Large intestine (tissue), 3 donors: Measurements from ENCODE around the gene LRFN2. TPM values are rescaled to one million over a fixed set of nuclear protein-coding genes. Genes with fewer than 3 reads are reported as not detected.
A peak's percentile ranks its signal among the peaks of the same experiment; 100 is the strongest.

Source experiments
- DNase-seq, 2 donors: peaks; one replicate each; pipeline versions ENCODE4 v3.0.0 to v3.0.0-alpha.2; 2013
- H3K27ac ChIP-seq: one replicate; pipeline ENCODE4 v1.5.1; 2013; ENCODE audit warnings: low read length
- H3K27me3 ChIP-seq: 2 replicates; pipeline ENCODE4 v1.6.1; 2013; ENCODE audit warnings: low read length; ENCODE audit not compliant: control insufficient read depth, insufficient read depth
- H3K36me3 ChIP-seq: 2 replicates; pipeline ENCODE4 v1.6.1; 2013; ENCODE audit warnings: low read length; ENCODE audit not compliant: control insufficient read depth, insufficient read depth
- H3K4me1 ChIP-seq: one replicate; pipeline ENCODE4 v1.6.1; 2013; ENCODE audit warnings: low read length; ENCODE audit not compliant: control insufficient read depth, insufficient read depth
- H3K4me3 ChIP-seq: one replicate; pipeline ENCODE4 v1.5.1; 2013; ENCODE audit warnings: low read length
- H3K9me3 ChIP-seq: one replicate; pipeline ENCODE4 v1.6.1; 2013; ENCODE audit warnings: mild to moderate bottlenecking, low read depth, low read length, moderate library complexity; ENCODE audit not compliant: control insufficient read depth
- WGBS: methylation state at CpG from one replicate; pipeline ENCODE4 v1.1.5; 2013; ENCODE audit warnings: low lambda C conversion rate; ENCODE audit not compliant: insufficient coverage; 5-methylcytosine and 5-hydroxymethylcytosine counted together
- polyA plus RNA-seq: library from polyadenylated mRNA; unstranded; fragments of 120-200 nt; gene quantifications from one replicate; pipeline ENCODE4 v1.2.1, GENCODE V29; 2013

The LRFN2 gene
- polyA plus RNA-seq, 1 donor: 0.76 TPM

- H3K4me3 ChIP-seq: no peak overlapping the region
- no peaks in the 10 kb centered on the region for H3K27me3 ChIP-seq
- H3K4me1 ChIP-seq: no peaks in the 10 kb centered on the region
- H3K9me3 ChIP-seq: no peaks in the 10 kb centered on the region
- no peaks in the 10 kb centered on the region for H3K36me3 ChIP-seq
- WGBS: no CpG with 5 or more reads among the region's 8 CpGs
- DNase-seq: no peak
- H3K27ac ChIP-seq: no peak overlapping the region
These were observed 17.8 kb downstream of the LRFN2 start for GRCh38 chr6:40569162-40569910.

- WGBS: 56% methylated on average over 1 of the region's 6 CpGs
- no peaks in the 10 kb centered on the region for H3K9me3 ChIP-seq
These were observed 19.0 kb downstream of the LRFN2 start for GRCh38 chr6:40568062-40568708.

GRCh38 chr6:40563111-40563510 is 24.1 kb downstream of the LRFN2 start:
- no CpG with 5 or more reads among the region's 5 CpGs for WGBS
- no peaks in the 10 kb centered on the region for H3K36me3 ChIP-seq
- H3K4me3 ChIP-seq: no peak overlapping the region
- H3K27ac ChIP-seq: no peak overlapping the region
- H3K9me3 ChIP-seq: no peaks in the 10 kb centered on the region
- peaks cover 5% of the 10 kb centered on the region for H3K27me3 ChIP-seq
- no peaks in the 10 kb centered on the region for H3K4me1 ChIP-seq
- no peak for DNase-seq

More at GRCh38 chr6:40568062-40568708, 19.0 kb downstream of the LRFN2 start:
- no peaks in the 10 kb centered on the region for H3K4me1 ChIP-seq
- no peak for DNase-seq
- no peaks in the 10 kb centered on the region for H3K36me3 ChIP-seq
- no peak overlapping the region for H3K27ac ChIP-seq
- H3K4me3 ChIP-seq: no peak overlapping the region
- H3K27me3 ChIP-seq: no peaks in the 10 kb centered on the region

- no CpG with 5 or more reads among the region's 4 CpGs for WGBS
- H3K36me3 ChIP-seq: no peaks in the 10 kb centered on the region
- no peak for DNase-seq
- peaks cover 9% of the 10 kb centered on the region for H3K27me3 ChIP-seq
- H3K27ac ChIP-seq: no peak overlapping the region
- no peaks in the 10 kb centered on the region for H3K9me3 ChIP-seq
- no peak overlapping the region for H3K4me3 ChIP-seq
- H3K4me1 ChIP-seq: no peaks in the 10 kb centered on the region
These were observed 28.1 kb downstream of the LRFN2 start for GRCh38 chr6:40559056-40559455.

- Histone ChIP-seq H3K4me1 (no peaks in the 10 kb centered on the region), H3K36me3 (no peaks in the 10 kb centered on the region), H3K4me3 (no peak overlapping the region), H3K27ac (no peak overlapping the region), H3K27me3 (peaks cover 11% of the 10 kb centered on the region), H3K9me3 (no peaks in the 10 kb centered on the region)
- no CpG with 5 or more reads among the region's 3 CpGs for WGBS
- no peak for DNase-seq
These were observed 29.1 kb downstream of the LRFN2 start for GRCh38 chr6:40558102-40558501.

- DNase-seq: no peak
- WGBS: no CpG with 5 or more reads among the region's 7 CpGs
These were observed 30.3 kb downstream of the LRFN2 start for GRCh38 chr6:40556881-40557280.

GRCh38 chr6:40556023-40556422 is 31.1 kb downstream of the LRFN2 start:
- no CpG with 5 or more reads among the region's 5 CpGs for WGBS
- no peaks in the 10 kb centered on the region for H3K9me3 ChIP-seq
- H3K4me1 ChIP-seq: no peaks in the 10 kb centered on the region
- H3K27me3 ChIP-seq: peaks cover 11% of the 10 kb centered on the region
- H3K27ac ChIP-seq: no peak overlapping the region
- H3K4me3 ChIP-seq: no peak overlapping the region
- H3K36me3 ChIP-seq: no peaks in the 10 kb centered on the region
- no peak for DNase-seq

More at GRCh38 chr6:40556881-40557280, 30.3 kb downstream of the LRFN2 start:
- Histone ChIP-seq H3K36me3 (no peaks in the 10 kb centered on the region), H3K4me3 (no peak overlapping the region), H3K9me3 (no peaks in the 10 kb centered on the region), H3K27ac (no peak overlapping the region), H3K4me1 (no peaks in the 10 kb centered on the region), H3K27me3 (peaks cover 11% of the 10 kb centered on the region)

GRCh38 chr6:40555092-40555491 is 32.1 kb downstream of the LRFN2 start:
- H3K4me3 ChIP-seq: no peak overlapping the region
- no peak for DNase-seq

GRCh38 chr6:40552941-40553340 is 34.2 kb downstream of the LRFN2 start:
- Histone ChIP-seq H3K27me3 (peaks cover 5% of the 10 kb centered on the region), H3K4me1 (no peaks in the 10 kb centered on the region), H3K9me3 (no peaks in the 10 kb centered on the region), H3K4me3 (no peak overlapping the region), H3K27ac (no peak overlapping the region), H3K36me3 (no peaks in the 10 kb centered on the region)
- peak in 1 of 2 donors; percentile 8 for DNase-seq
- no CpG with 5 or more reads among the region's 4 CpGs for WGBS

More at GRCh38 chr6:40555092-40555491, 32.1 kb downstream of the LRFN2 start:
- Histone ChIP-seq H3K9me3 (no peaks in the 10 kb centered on the region), H3K27ac (no peak overlapping the region), H3K27me3 (peaks cover 7% of the 10 kb centered on the region), H3K36me3 (no peaks in the 10 kb centered on the region), H3K4me1 (no peaks in the 10 kb centered on the region)
- WGBS: no CpG with 5 or more reads among the region's 8 CpGs

GRCh38 chr6:40551966-40552505 is 35.1 kb downstream of the LRFN2 start:
- Histone ChIP-seq H3K9me3 (no peaks in the 10 kb centered on the region), H3K36me3 (no peaks in the 10 kb centered on the region), H3K27ac (no peak overlapping the region), H3K27me3 (peaks cover 5% of the 10 kb centered on the region), H3K4me3 (no peak overlapping the region), H3K4me1 (no peaks in the 10 kb centered on the region)
- DNase-seq: no peak
- WGBS: no CpG with 5 or more reads among the region's 4 CpGs
